Thyroid gland (tissue), 4 donors: ENCODE results near the gene EEFSEC. TPM values are rescaled to one million over a fixed set of nuclear protein-coding genes. Genes with fewer than 3 reads are reported as not detected.
A peak's percentile ranks its signal among the peaks of the same experiment; 100 is the strongest.

Experiments used
- DNase-seq, 2 donors: peaks; one replicate each; pipeline ENCODE4 v3.0.0-alpha.2; 2019
- H3K27ac ChIP-seq, 3 donors: fragments of 200-600 bp; sonication (generic); 1 replicate in 2 of 3; 2 replicates in 1 of 3; pipeline ENCODE4 v1.5.1; 2016 to 2019; ENCODE audit warnings: mild to moderate bottlenecking in 1 of 3, moderate library complexity in 1 of 3
- H3K27me3 ChIP-seq: fragments of 200-600 bp; sonication (generic); one replicate; pipeline ENCODE4 v1.5.1; 2019
- H3K36me3 ChIP-seq, 2 donors: fragments of 200-600 bp; sonication (generic); one replicate each; pipeline ENCODE4 v1.5.1; 2016 to 2019
- H3K4me1 ChIP-seq, 2 donors: fragments of 200-600 bp; sonication (generic); one replicate each; pipeline ENCODE4 v1.5.1; 2017 to 2019
- H3K4me3 ChIP-seq, 3 donors: fragments of 200-600 bp; sonication (generic); replicated peaks in 1 of 3; 1 replicate in 2 of 3; 2 replicates in 1 of 3; pipeline ENCODE4 v1.5.1; 2016; ENCODE audit warnings: mild to moderate bottlenecking in 1 of 3
- H3K9me3 ChIP-seq: fragments of 200-600 bp; sonication (generic); one replicate; pipeline ENCODE4 v1.5.1; 2017
- CTCF ChIP-seq, 6 experiments: fragments of 200-600 bp in 3 of 6; fragments of 450-650 bp in 3 of 6; sonication (generic) in 3 of 6; IDR thresholded peaks; one replicate each; pipeline ENCODE4 v1.5.1; 2016 to 2019; ENCODE audit warnings: antibody characterized with exemption in 6 of 6, mild to moderate bottlenecking in 2 of 6, inconsistent platforms in 1 of 6, moderate library complexity in 1 of 6
- POLR2A ChIP-seq, 2 donors: fragments of 450-650 bp; IDR thresholded peaks; one replicate each; pipeline ENCODE4 v1.6.1; 2017; ENCODE audit warnings: antibody characterized with exemption in 2 of 2, mild to moderate bottlenecking in 2 of 2, moderate library complexity in 1 of 2
- WGBS, 2 donors: methylation state at CpG; one replicate each; pipeline ENCODE4 v1.1.5; 2017; 5-methylcytosine and 5-hydroxymethylcytosine counted together
- intact Hi-C: fragments of 100-400 bp; cut with DNase I; formaldehyde crosslinking; loops from one replicate; pipeline ENCODE4 v1.15.1; 2023
- total RNA-seq, 4 donors: library from RNA; depleted of rRNA; stranded (reverse); fragments of >200 nt; gene quantifications; one replicate each; pipeline ENCODE4 v1.2.3, GENCODE V29; 2016

EEFSEC gene
- total RNA-seq, 4 donors from 2014 or later = 13.3 to 26.6 (median 21.7) TPM

GRCh38 chr3:128394033-128394432 lies 240.8 kb downstream of the EEFSEC start:
- intact Hi-C loops = no loop called here
- Histone ChIP-seq H3K36me3 (no peaks in the 10 kb centered on the region), H3K9me3 (no peaks in the 10 kb centered on the region), H3K27ac (no peak overlapping the region), H3K27me3 (no peaks in the 10 kb centered on the region), H3K4me1 (no peaks in the 10 kb centered on the region), H3K4me3 (no peak overlapping the region)
- WGBS, 2 donors = 96 to 98% methylated on average over 8 to 9 of the region's 9 CpGs
- no peak for TF ChIP-seq CTCF (IDR thresholded peaks at IDR 0.05)
- no peak for TF ChIP-seq POLR2A (IDR thresholded peaks at IDR 0.05)
- DNase-seq = no peak

- DNase-seq = no peak
- Histone ChIP-seq H3K9me3 (no peaks in the 10 kb centered on the region), H3K4me1 (no peaks in the 10 kb centered on the region), H3K27me3 (no peaks in the 10 kb centered on the region), H3K36me3 (no peaks in the 10 kb centered on the region), H3K4me3 (no peak overlapping the region), H3K27ac (no peak overlapping the region)
- TF ChIP-seq POLR2A (IDR thresholded peaks at IDR 0.05) (no peak), CTCF (IDR thresholded peaks at IDR 0.05) (no peak)
- intact Hi-C loops = no loop called here
- 89% methylated on average over 6 of the region's 6 CpGs; no CpG with 5 or more reads in 1 of the 2 donors for WGBS, 2 donors
Measured at GRCh38 chr3:128395046-128395445, 241.8 kb downstream of the EEFSEC start.

GRCh38 chr3:128395500-128396162 lies 242.3 kb downstream of the EEFSEC start:
- peak; percentile 17 to 25 for DNase-seq
- H3K4me3 ChIP-seq = no peak overlapping the region
- TF ChIP-seq POLR2A (IDR thresholded peaks at IDR 0.05) (no peak), CTCF (IDR thresholded peaks at IDR 0.05) (no peak)
- no peaks in the 10 kb centered on the region for H3K27me3 ChIP-seq
- intact Hi-C loops = no loop called here
- no peak overlapping the region for H3K27ac ChIP-seq
- no peaks in the 10 kb centered on the region for H3K4me1 ChIP-seq
- no peaks in the 10 kb centered on the region for H3K9me3 ChIP-seq
- H3K36me3 ChIP-seq = no peaks in the 10 kb centered on the region
- 66 to 73% methylated on average over 5 to 7 of the region's 9 CpGs for WGBS, 2 donors

GRCh38 chr3:128397484-128397883 lies 244.2 kb downstream of the EEFSEC start:
- Histone ChIP-seq H3K9me3 (no peaks in the 10 kb centered on the region), H3K27me3 (no peaks in the 10 kb centered on the region), H3K4me1 (no peaks in the 10 kb centered on the region), H3K36me3 (no peaks in the 10 kb centered on the region), H3K27ac (no peak overlapping the region), H3K4me3 (no peak overlapping the region)
- TF ChIP-seq POLR2A (IDR thresholded peaks at IDR 0.05) (no peak), CTCF (IDR thresholded peaks at IDR 0.05) (no peak)
- intact Hi-C loops = no loop called here
- 80 to 91% methylated on average over 1 to 5 of the region's 5 CpGs for WGBS, 2 donors
- DNase-seq = no peak

GRCh38 chr3:128398586-128398985 lies 245.3 kb downstream of the EEFSEC start:
- Histone ChIP-seq H3K4me3 (no peak overlapping the region), H3K36me3 (no peaks in the 10 kb centered on the region), H3K27ac (no peak overlapping the region), H3K9me3 (no peaks in the 10 kb centered on the region), H3K4me1 (no peaks in the 10 kb centered on the region), H3K27me3 (no peaks in the 10 kb centered on the region)
- intact Hi-C loops = no loop called here
- 81 to 84% methylated on average over 2 to 4 of the region's 8 CpGs for WGBS, 2 donors
- DNase-seq = no peak
- no peak for TF ChIP-seq POLR2A (IDR thresholded peaks at IDR 0.05)
- no peak for TF ChIP-seq CTCF (IDR thresholded peaks at IDR 0.05)
